KG1 (cell line): ENCODE results near the gene ACTL6B.
A peak's percentile ranks its signal among the peaks of the same experiment; 100 is the strongest.
"Not testable (repeated sequence)": the region's sequence is repeated elsewhere in the genome, so short reads cannot be mapped to it uniquely, and the experiment has no call there.

Experiments
- DNase-seq: peaks from one replicate; lab custom pipeline; 2025; lab: John Stamatoyannopoulos, UW

The ACTL6B gene

GRCh38 chr7:100655908-100656674 lies at the start of gene ACTL6B:
Gene ACTL6B, minus strand, starts transcription at chr7:100656448. Its CDS starts 94 bp downstream, at chr7:100656354.
- no peak for DNase-seq

GRCh38 chr7:100705320-100705752 lies 49.1 kb upstream of the ACTL6B start:
- DNase-seq: peak; percentile 41

GRCh38 chr7:100701089-100701488 lies 44.8 kb upstream of the ACTL6B start:
- not testable (repeated sequence) for DNase-seq

- no peak for DNase-seq
Observed at GRCh38 chr7:100699018-100699417, 42.8 kb upstream of the ACTL6B start.

GRCh38 chr7:100696123-100696521 lies 39.9 kb upstream of the ACTL6B start:
- DNase-seq: no peak

- DNase-seq: no peak
Observed at GRCh38 chr7:100694098-100694745, 38.0 kb upstream of the ACTL6B start, which contains the start of gene GIGYF1. Gene GIGYF1, minus strand, starts transcription at chr7:100694250. Its CDS starts 6,012 bp downstream, at chr7:100688238.

- DNase-seq: no peak
Observed at GRCh38 chr7:100693312-100694097, 37.3 kb upstream of the ACTL6B start.

- DNase-seq: no peak
Observed at GRCh38 chr7:100692578-100692961, 36.3 kb upstream of the ACTL6B start.

GRCh38 chr7:100691676-100692577 lies 35.7 kb upstream of the ACTL6B start:
- peak; percentile 48 for DNase-seq

GRCh38 chr7:100689230-100690135 lies 33.2 kb upstream of the ACTL6B start:
- DNase-seq: no peak

- no peak for DNase-seq
Observed at GRCh38 chr7:100688326-100688860, 32.1 kb upstream of the ACTL6B start.

GRCh38 chr7:100687751-100688300 lies 31.6 kb upstream of the ACTL6B start:
- no peak for DNase-seq

GRCh38 chr7:100687261-100687660 lies 31.0 kb upstream of the ACTL6B start:
- no peak for DNase-seq

GRCh38 chr7:100686822-100687211 lies 30.6 kb upstream of the ACTL6B start:
- DNase-seq: no peak

- DNase-seq: no peak
Observed at GRCh38 chr7:100686201-100686821, 30.1 kb upstream of the ACTL6B start.

- DNase-seq: no peak
Observed at GRCh38 chr7:100685631-100686145, 29.4 kb upstream of the ACTL6B start.

- no peak for DNase-seq
Observed at GRCh38 chr7:100685049-100685605, 28.9 kb upstream of the ACTL6B start.

GRCh38 chr7:100684534-100685042 lies 28.3 kb upstream of the ACTL6B start:
- no peak for DNase-seq
